ENCODE data around the gene CARS2.
"Not testable (repeated sequence)": the region's sequence is repeated elsewhere in the genome, so short reads cannot be mapped to it uniquely, and the experiment has no call there.

CARS2 gene

DNA sequence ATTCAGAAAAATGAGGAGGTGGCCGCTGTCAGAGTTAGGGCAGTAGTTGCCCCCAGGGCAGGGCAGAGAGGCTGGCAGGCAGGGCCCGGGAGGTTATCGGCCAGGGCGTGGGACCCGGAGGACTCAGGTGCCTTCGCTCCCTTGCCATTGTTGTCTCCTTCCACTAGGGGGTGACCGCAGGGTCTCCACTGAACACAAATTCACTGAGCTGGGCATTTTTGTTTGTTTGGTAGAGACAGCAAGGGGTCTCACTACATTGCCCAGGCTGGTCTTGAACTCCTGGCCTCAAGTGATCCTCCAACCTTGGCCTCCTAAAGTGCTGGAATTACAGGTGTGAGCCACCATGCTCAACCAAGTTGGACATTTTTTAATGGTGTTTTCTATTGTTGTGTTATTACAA is 25.1 kb downstream of the CARS2 start:
- DNase-seq, result no peak

DNA sequence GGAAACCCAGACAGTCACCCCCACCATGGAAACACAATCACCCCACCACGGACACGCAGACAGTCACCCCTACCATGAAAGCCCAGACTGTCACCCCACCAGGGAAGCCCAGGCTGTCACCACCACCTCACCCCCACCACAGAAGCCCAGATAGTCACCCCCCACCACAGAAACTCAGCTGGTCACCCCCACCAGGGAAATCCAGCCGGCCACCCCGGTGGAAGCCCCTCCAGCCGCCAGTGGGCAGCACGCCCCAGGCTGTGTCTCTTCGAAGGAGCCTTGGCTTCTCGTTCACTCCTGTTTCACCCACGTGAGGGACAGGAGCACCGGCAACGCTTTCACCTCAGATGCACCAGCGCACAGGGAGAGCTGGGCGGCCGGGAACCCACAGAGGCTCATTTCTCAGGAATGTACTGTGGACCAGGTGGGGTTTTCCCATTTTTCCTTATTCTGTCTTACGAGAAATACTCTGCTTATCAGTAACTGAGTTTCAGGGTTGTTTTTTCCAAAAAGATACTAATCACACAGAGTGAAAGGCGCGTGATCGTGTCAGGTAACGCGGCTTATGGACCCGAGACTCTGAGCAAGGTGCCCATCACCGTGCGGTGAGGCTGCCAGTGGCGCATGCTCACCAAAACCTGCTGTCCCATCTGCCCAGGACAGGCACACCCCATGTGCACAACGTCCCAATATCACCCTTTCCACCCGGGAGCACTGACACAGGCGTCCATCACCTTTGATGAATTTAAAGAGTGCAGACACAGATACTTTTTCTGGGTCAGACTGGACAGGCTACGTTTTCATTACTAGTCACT is 28.0 kb downstream of the CARS2 start:
- DNase-seq, result peak; percentile 25

- peak; percentile 47 for DNase-seq
Observed at GRCh38 chr13:110676595-110677587, 29.0 kb downstream of the CARS2 start.

DNA sequence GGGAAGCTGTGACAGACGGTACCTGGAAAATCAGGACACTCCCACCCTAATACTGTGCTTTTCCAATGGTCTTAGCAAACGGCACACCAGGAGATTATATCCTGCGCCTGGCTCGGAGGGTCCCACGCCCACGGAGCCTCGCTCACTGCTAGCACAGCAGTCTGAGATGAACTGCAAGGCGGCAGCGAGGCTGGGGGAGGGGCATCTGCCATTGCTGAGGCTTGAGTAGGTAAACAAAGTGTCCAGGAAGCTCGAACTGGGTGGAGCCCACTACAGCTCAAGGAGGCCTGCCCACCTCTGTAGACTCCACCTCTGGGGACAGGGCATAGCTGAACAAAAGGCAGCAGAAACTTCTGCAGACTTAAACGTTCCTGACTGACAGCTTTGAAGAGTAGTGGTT is 36.1 kb downstream of the CARS2 start:
- not testable (repeated sequence) for DNase-seq

DNA sequence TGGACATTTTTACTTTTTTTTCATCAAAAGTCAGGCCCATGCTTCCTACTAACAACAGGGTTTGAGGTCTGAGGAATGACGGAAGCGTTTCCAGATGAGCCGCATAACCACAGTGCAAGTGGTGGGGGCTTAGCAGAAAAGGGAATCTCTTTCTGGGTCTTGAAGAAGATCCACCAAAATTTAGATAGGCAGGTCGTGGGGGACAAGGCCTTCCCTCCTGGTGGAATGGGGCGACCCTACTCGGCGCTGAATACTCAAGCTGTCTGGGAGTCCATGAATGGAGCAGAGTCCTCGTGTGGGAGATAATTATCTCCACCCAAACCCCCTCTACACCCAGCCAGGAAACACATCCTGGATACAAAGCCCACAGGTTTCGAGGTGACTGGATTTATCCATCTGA is 36.9 kb downstream of the CARS2 start:
- no peak for DNase-seq

- no peak for DNase-seq
Observed at GRCh38 chr13:110666255-110666533, 39.7 kb downstream of the CARS2 start.

DNA sequence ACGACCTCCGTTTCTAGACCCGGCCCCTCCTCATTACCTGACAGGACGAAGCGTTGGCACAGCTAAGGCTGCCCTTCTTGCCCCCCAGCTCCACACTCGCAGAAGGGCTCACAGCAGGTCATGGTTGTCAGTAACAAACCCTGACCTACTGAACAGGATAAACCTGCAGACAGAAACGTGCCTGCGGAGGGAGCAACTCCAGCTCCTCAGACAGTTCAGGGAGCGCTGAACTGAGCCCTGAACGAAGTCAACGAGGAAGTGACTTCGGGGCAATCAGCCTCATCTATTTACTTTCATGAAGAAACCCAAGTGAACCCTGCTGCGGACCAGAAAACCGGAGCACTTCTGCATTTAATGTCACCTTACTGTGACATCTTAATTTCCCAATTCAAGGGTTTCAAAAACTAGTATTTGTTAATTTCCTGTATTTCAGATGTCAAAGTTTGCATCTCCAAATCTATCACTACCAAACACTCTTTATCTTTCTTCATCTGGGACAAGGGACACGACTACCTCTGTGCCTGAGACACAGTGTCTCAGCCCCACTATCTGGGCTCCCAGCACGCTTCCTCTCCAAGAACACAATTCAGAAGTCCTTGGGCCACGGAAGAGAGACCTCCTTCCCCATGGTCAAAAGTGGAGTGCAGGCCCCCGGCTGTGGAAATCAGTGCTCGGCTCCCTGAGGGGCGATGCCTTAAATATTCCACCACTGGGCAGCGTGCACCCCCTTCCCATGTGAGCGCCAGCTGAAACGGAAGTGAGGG is 40.2 kb downstream of the CARS2 start:
- no peak for DNase-seq

- no peak for DNase-seq
Observed at GRCh38 chr13:110664673-110665072, 41.2 kb downstream of the CARS2 start.

DNA sequence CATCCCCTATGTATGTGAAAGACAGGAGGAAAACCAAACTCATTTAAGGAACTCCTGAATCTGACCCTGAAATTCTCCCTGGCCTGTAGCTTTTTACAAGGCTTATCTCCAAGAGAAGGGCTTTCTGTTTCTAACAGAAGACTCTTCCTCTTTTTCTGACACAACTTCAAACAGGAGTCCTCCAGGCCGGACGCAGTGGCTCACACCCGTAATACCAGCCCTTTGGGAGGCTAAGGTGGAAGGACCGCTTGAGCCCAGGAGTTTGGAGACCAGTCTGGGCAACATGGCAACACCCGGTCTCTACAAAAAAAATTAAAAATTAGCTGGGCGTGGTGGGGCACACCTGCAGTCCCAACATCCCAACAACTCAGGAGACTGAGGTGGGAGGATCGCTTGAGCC is 41.9 kb downstream of the CARS2 start:
- DNase-seq, result no peak

- DNase-seq, result no peak
Observed at GRCh38 chr13:110663491-110663890, 42.4 kb downstream of the CARS2 start.

DNA sequence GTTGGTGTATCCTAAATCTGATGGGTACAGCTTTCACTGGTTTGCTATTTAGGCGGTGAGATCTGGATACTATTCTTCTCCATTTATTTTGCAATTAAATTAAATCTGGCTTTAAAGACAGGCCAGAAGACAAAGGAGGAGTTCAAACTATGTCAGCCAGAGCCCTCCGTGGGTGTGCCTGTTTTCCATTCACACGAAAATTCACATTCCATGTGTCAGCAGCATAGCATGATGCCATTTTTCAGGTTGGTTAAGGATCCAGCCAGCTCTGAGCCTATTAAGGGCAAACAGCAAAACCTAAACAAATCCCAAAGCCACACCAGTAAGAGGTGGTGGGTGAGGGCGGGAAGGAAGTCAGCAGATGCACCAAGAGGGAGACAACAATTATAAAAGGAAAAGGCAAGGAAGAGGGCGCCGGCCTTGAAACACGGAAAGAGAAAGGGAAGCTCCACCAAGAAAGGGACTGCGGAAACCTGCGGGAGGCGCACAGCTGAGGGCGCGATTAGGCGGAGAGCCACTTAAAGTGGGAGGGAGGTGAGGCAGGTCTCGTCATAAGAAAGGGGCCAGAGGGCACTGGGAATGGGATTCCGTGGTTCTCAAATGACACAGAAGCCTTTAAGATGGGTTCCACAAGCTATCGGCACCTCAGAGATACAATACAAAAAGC is 43.0 kb downstream of the CARS2 start:
- no peak for DNase-seq

- no peak for DNase-seq
Observed at GRCh38 chr13:110662091-110662490, 43.8 kb downstream of the CARS2 start.

DNA sequence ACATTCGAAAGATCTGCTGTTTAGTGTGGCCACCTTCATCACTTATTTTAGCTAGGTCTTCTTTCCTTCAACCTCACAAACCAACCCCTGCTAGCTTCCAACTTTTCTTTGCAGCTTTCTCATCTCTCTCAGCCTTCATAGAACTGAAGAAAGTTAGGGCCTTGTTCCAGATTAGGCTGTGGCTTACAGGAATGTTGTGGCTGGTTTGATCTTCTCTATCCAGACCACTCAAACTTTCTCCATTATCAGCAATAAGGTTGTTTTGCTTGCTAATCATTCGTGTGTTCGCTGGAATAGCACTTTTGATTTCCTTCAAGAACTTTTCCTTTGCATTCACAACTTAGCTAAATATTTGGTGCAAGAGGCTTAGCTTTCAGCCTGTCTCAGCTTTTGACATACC is 44.7 kb downstream of the CARS2 start:
- no peak for DNase-seq

DNA sequence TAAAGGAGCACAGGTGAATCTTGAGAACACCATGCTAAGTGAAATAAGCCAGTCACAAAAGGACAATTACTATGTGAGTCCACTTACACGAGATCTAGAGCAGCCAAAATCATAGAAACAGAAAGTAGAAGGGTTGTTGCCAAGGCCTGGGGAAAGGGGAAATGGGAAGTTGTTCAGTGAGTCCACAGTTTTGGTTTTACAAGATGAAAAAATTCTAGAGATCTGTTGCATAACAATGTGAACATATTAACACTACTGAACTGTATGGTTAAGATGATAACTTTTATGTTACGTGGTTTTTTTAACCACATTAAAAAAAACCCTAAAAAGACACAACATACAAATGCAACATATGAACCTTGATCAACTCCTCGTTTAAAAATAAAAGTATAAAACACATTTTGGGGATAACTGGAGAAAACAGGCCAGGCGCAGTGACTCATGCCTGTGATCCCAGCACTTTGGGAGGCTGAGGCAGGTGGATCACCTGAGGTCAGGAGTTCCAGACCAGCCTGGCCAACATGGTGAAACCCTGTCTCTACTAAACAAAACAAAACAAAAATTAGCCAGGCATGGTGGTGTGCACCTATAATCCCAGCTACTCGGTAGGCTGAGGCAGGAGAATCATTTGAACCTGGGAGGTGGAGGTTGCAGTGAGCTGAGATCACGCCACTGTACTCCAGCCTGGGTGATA is 47.6 kb downstream of the CARS2 start:
- DNase-seq, result not testable (repeated sequence)

DNA sequence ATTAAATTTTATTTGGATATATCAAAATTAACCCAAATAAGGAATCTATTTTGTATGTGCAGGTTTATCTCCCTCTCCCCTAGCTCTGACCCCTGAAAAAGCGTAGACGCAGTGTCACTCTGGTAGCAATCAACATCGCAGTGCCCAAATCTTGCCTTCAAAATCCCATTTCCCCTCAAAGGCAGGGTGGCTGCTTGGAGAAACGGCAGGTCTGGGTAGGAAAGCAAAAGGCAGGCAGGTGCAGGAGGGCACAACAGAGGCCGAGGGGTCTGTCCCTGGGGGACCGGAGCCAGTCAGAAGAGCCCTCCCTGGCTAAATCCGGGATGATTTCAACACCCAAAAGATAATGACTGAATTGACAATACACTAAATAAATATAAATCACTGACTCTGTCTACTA is 48.7 kb downstream of the CARS2 start:
- DNase-seq, result no peak

DNA sequence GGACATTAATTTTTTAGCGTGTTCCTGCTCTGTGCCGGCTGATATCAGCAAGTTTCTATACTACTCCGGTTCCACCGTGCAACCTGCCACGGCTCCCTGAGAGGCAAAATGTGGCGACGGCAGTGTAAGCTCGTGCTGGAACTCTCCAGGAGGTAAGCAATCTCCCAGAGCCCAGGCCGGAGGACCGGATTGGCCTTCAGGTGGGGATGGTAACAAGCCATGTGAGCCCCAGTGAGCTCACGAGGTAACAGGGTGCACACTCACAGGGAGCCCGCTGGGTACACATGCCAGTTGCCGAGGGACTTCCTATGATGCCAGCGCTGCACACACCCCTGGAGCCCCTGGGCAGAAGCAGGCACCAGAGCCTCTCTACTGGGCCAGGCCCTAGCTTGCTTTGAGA is 52.1 kb downstream of the CARS2 start:
- DNase-seq, result no peak

DNA sequence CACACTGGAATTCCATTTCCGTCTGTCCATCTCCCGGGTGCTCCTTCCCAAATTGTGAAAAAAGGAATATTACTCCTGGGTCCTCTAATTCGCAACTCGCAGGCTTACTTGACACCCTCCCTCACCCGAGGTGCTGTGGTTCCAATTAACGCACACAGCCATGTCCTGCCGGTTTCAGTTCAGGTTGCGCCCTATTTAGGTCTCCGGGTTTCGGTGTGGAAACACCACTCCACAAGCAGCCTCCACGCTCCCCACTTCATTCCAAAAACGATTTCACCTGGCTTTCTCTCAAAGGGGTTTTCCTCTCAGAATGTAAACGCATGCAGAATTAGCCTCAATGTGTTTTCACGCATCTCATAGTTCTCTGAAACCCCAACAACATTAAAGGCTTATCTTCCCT is 52.6 kb downstream of the CARS2 start:
- DNase-seq, result no peak

GRCh38 chr13:110652764-110653163 is 53.2 kb downstream of the CARS2 start:
- no peak for DNase-seq

DNA sequence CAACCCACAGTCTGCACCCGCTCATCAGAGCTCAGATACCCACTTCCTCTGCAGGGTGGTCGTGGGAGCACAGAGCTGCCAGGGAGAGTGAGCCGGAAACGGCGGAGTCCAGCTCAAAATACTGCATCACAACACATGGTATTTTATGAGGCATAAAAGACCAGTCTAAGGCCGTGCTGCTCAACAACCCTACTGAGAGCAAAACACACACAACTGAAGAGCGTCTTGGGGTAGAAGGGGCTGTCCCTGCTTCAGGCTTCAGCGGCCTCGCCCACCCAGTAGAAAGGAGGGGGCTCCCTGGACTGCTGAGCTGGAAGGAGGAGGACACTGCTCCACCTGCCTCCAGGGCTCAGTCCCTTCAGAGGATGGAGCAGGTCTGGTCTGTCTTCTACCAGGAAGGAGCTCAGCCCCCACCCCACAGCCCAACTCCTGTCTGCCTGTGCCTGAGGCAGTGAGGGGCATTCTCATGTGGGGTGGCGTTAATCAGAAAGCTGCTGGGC is 53.6 kb downstream of the CARS2 start:
- DNase-seq, result no peak

DNA sequence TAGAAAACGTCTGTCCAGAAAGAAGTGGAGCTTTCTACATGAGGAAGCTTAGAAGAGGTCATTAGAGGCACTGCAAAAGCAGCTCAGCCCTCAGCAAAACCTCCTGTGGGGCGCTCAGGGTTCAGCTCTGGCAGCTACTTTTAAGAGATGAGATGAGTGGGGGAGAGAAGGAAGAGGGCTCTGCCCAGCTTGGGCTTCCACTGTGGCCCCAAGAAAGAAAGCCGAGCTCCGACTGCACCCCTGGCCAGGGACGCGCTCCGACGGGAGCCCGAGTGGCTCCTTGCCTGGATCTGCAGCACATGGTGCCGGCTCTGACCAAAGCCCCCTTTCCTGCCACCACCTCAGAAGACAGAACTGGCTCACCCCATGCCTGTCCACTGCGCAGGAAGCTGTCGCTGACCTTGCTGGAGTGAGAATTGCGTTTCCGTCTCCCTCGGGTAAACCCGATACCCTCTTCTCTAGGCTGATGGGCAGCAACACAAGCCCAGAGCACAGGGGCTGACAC is 54.1 kb downstream of the CARS2 start:
- no peak for DNase-seq

DNA sequence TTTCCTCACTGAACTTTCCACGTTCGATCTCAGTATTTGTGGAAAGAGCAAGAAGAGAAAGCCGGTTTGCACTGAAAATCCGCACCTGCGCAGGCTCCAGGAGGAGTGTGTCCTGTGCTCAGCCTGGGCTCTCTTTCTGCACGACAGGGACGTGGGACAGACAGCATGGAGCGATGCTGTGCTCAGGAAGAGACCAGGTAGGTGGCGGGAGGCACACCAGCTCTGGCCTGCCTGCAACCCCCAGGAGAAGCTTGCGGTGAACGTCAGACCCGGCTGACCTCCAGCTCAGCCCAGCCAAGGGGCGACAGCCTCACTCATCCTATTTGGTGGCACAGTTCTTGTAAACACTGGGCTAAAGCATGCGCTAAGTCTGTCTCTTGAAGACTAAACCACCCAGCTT is 54.6 kb downstream of the CARS2 start:
- no peak for DNase-seq

DNA sequence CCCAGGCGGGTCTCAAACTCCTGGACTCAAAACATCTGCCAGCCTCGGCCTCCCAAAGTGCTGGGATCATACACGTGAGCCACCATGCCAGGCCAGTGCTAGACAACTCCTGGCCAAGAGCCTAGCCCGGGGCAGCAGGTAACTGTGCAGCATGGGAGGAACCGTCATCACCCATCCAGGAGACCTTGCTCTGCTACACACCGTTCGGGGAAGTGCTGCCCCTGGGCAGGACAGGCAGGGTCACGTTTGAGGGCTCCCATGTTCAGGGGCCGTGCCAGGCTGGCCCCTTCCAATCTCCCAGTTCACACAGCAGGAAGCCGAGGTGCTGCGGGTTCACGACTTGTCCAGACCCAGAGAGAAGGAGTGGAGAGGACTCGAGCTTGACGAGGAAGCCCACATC is 55.5 kb downstream of the CARS2 start:
- no peak for DNase-seq

Data from stimulated activated CD4-positive, alpha-beta T cell treated with anti-CD3 and anti-CD28 coated beads, Interleukin-4, amount 100 ng/mL, for 24 hours (primary cell).